ENCODE results near the gene MAGI2.

MAGI2 gene

GRCh38 chr7:78284945-78285344, 1168.5 kb downstream of the MAGI2 start:
- ATAC-seq (replicated peaks): no peak
- Mint-ChIP-seq H3K4me1 (peaks cover 0 to 6% of the 10 kb centered on the region in 2 donors), H3K9me3 (peaks cover 0 to 4% of the 10 kb centered on the region in 2 donors), H3K36me3 (no peaks in the 10 kb centered on the region), H3K4me3 (no peak overlapping the region), H3K27me3 (peaks cover 4 to 6% of the 10 kb centered on the region in 2 donors), H3K27ac (no peak overlapping the region)
- no peak for DNase-seq

DNA sequence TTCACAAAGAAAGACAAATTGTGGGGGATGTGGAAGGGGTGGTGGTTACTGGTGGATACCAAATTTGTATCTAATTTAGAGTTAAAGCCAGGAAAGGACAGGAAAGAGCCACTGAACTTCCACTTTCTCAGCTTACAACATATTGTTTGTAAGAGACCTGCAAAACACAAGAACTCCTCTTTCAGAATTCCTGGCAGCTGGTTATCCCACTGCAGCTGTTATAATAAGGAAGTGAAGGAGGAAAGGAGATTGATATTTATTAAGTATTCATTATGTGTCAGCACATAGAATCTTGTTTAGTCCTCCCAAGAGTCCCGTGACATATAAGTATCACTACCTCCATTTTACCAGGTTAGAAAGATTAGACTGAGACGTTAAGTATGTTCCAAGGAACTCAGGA, 1173.2 kb downstream of the MAGI2 start:
- no peak for DNase-seq
- Mint-ChIP-seq H3K4me3 (no peak overlapping the region), H3K27me3 (no peaks in the 10 kb centered on the region), H3K27ac (no peak overlapping the region), H3K36me3 (no peaks in the 10 kb centered on the region), H3K4me1 (peaks cover 0 to 6% of the 10 kb centered on the region in 2 donors), H3K9me3 (peaks cover 0 to 2% of the 10 kb centered on the region in 2 donors)
- ATAC-seq (replicated peaks): no peak

- Mint-ChIP-seq H3K4me3 (no peak overlapping the region), H3K27ac (no peak overlapping the region)
- DNase-seq: no peak
These were observed 1174.0 kb downstream of the MAGI2 start for GRCh38 chr7:78279457-78279856.

DNA sequence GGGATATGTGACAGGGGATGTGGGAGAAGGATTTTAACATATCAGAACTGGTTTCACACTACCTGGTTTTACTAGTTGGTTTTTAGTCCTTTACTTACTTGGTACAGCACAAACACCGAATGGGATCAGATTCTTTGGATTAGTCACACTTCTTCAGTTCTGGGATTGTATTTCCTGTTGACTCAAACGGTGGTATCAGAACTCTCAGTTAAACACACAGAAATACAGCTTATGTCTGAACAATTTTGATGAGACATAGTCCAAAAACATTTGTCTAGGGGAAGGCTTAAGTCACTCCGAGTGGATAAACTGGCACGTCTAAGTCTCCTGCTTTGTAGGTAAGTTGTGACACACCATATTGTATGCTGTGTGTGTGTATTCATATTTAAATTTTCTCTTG, 1174.4 kb downstream of the MAGI2 start:
- H3K4me1 Mint-ChIP-seq: peaks cover 0 to 6% of the 10 kb centered on the region in 2 donors
- H3K27ac Mint-ChIP-seq: no peak overlapping the region
- H3K9me3 Mint-ChIP-seq: peaks cover 0 to 2% of the 10 kb centered on the region in 2 donors
- DNase-seq: no peak
- H3K27me3 Mint-ChIP-seq: no peaks in the 10 kb centered on the region
- no peak for ATAC-seq (replicated peaks)
- H3K36me3 Mint-ChIP-seq: no peaks in the 10 kb centered on the region
- H3K4me3 Mint-ChIP-seq: no peak overlapping the region

More at GRCh38 chr7:78279457-78279856, 1174.0 kb downstream of the MAGI2 start:
- ATAC-seq (replicated peaks): no peak
- Mint-ChIP-seq H3K27me3 (no peaks in the 10 kb centered on the region), H3K36me3 (no peaks in the 10 kb centered on the region), H3K9me3 (peaks cover 0 to 2% of the 10 kb centered on the region in 2 donors), H3K4me1 (peaks cover 0 to 6% of the 10 kb centered on the region in 2 donors)

DNA sequence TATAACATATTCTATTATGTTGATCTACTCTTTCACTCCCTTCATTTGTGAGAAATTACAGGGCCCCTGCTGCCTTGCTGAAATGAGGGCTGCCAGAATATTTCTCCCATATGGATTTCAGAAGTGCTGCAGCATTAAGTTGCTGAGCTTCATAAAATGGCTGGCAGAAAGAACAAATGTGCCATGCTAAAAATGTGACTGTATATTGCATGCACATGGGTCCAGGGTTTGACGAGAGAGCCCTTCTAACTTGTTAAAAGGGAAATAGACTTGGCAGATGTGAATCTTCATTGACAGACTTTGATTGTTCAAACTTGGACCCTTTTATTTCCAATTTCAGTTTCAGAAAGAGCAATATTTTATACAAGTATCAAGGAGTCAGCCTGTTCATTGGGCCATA, 1186.3 kb downstream of the MAGI2 start:
- H3K4me1 Mint-ChIP-seq: no peaks in the 10 kb centered on the region
- DNase-seq (no peak), ATAC-seq (replicated peaks) (no peak)
- no peak overlapping the region for H3K27ac Mint-ChIP-seq
- no peaks in the 10 kb centered on the region for H3K27me3 Mint-ChIP-seq
- no peaks in the 10 kb centered on the region for H3K36me3 Mint-ChIP-seq
- no peak overlapping the region for H3K4me3 Mint-ChIP-seq
- H3K9me3 Mint-ChIP-seq: peaks cover 8 to 11% of the 10 kb centered on the region in 2 donors

DNA sequence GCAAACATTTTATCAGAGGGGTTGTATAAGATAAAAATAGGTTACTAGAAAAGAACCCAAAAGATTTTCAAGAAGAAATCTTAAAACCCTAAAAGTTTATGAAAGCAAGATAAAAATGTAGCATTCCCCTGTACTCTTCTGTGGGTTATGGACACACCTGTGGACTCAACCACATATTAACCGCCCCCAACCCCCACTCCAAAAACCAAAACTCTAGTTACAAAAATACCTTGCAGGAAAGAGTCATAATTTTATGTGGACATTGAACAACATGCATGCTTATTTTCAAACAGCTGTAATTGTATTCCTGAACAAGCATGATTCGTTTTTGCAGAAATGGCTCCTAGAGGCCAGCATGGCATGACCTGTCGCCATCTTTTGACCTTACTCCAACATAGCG, 1188.0 kb downstream of the MAGI2 start:
- H3K27me3 Mint-ChIP-seq: no peaks in the 10 kb centered on the region
- peaks cover 6 to 8% of the 10 kb centered on the region in 2 donors for H3K9me3 Mint-ChIP-seq
- no peaks in the 10 kb centered on the region for H3K36me3 Mint-ChIP-seq
- no peak overlapping the region for H3K27ac Mint-ChIP-seq
- H3K4me1 Mint-ChIP-seq: no peaks in the 10 kb centered on the region
- DNase-seq (no peak), ATAC-seq (replicated peaks) (no peak)
- H3K4me3 Mint-ChIP-seq: no peak overlapping the region

DNA sequence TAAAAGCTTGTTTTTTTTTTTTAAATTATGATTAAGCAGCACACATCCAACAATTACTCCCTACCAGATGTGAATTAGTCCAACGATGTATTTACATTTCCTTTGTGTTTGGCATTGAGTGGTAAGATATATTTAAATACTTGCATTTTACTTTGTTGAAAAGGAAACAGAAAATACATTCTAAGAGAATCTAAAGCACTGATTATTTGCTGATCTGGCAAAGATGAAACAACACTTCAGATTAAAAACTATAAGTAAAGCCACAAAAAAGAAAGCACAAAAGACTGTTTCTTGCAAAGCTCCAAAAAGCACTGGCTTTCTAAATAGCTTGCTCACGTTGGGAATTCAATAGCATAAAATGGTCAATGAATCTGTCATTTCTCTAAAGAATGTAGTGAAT, 1188.4 kb downstream of the MAGI2 start:
- Mint-ChIP-seq H3K4me1 (no peaks in the 10 kb centered on the region), H3K27ac (no peak overlapping the region), H3K27me3 (no peaks in the 10 kb centered on the region), H3K36me3 (no peaks in the 10 kb centered on the region), H3K9me3 (peaks cover 2 to 4% of the 10 kb centered on the region in 2 donors), H3K4me3 (no peak overlapping the region)
- ATAC-seq (replicated peaks) (no peak), DNase-seq (no peak)

- no peak overlapping the region for H3K4me3 Mint-ChIP-seq
- no peak for DNase-seq
- H3K4me1 Mint-ChIP-seq: no peaks in the 10 kb centered on the region
- no peaks in the 10 kb centered on the region for H3K36me3 Mint-ChIP-seq
- ATAC-seq (replicated peaks): no peak
- no peak overlapping the region for H3K27ac Mint-ChIP-seq
- H3K9me3 Mint-ChIP-seq: peaks cover 0 to 1% of the 10 kb centered on the region in 2 donors
- no peaks in the 10 kb centered on the region for H3K27me3 Mint-ChIP-seq
These were observed 1189.4 kb downstream of the MAGI2 start for GRCh38 chr7:78264105-78264504.

DNA sequence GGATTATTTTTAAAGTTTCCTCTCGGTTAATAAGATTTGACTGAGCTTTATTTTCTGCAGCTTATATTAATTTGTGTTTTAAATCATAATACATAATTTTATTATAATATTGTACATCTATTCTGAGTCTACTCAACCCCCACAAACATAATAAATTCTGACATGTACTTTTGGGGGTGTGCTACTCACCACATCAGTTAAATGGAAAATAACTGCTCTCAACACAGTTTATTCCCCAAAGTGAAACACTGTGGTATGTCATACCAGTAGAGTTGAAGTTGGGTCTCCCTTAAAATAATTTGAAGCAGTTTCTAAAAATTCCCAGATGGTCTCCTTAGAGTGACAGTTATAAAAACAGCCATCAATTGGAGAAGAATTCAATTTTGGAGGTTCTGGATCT, 1191.7 kb downstream of the MAGI2 start:
- no peak overlapping the region for H3K27ac Mint-ChIP-seq
- H3K9me3 Mint-ChIP-seq: peaks cover 0 to 1% of the 10 kb centered on the region in 2 donors
- no peak overlapping the region for H3K4me3 Mint-ChIP-seq
- no peak for DNase-seq
- H3K27me3 Mint-ChIP-seq: no peaks in the 10 kb centered on the region
- H3K36me3 Mint-ChIP-seq: no peaks in the 10 kb centered on the region
- no peaks in the 10 kb centered on the region for H3K4me1 Mint-ChIP-seq
- no peak for ATAC-seq (replicated peaks)

- ATAC-seq (replicated peaks) (no peak), DNase-seq (no peak)
- peaks cover 0 to 1% of the 10 kb centered on the region in 2 donors for H3K9me3 Mint-ChIP-seq
- no peak overlapping the region for H3K27ac Mint-ChIP-seq
- no peak overlapping the region for H3K4me3 Mint-ChIP-seq
- H3K4me1 Mint-ChIP-seq: no peaks in the 10 kb centered on the region
- no peaks in the 10 kb centered on the region for H3K36me3 Mint-ChIP-seq
- H3K27me3 Mint-ChIP-seq: no peaks in the 10 kb centered on the region
These were observed 1192.2 kb downstream of the MAGI2 start for GRCh38 chr7:78261302-78261701.

GRCh38 chr7:78260826-78261225, 1192.6 kb downstream of the MAGI2 start:
- Mint-ChIP-seq H3K4me1 (no peaks in the 10 kb centered on the region), H3K27me3 (no peaks in the 10 kb centered on the region)

GRCh38 chr7:78254726-78255055, 1198.8 kb downstream of the MAGI2 start:
- Mint-ChIP-seq H3K27me3 (no peaks in the 10 kb centered on the region), H3K27ac (no peak overlapping the region), H3K4me1 (no peaks in the 10 kb centered on the region), H3K9me3 (peaks cover 0 to 1% of the 10 kb centered on the region in 2 donors), H3K36me3 (no peaks in the 10 kb centered on the region), H3K4me3 (no peak overlapping the region)
- DNase-seq (no peak), ATAC-seq (replicated peaks) (no peak)

More at GRCh38 chr7:78260826-78261225, 1192.6 kb downstream of the MAGI2 start:
- DNase-seq (no peak), ATAC-seq (replicated peaks) (no peak)
- H3K9me3 Mint-ChIP-seq: no peaks in the 10 kb centered on the region
- H3K4me3 Mint-ChIP-seq: no peak overlapping the region
- H3K27ac Mint-ChIP-seq: no peak overlapping the region
- H3K36me3 Mint-ChIP-seq: no peaks in the 10 kb centered on the region

GRCh38 chr7:78253850-78254725, 1199.4 kb downstream of the MAGI2 start:
- H3K4me1 Mint-ChIP-seq: no peaks in the 10 kb centered on the region
- H3K27me3 Mint-ChIP-seq: no peaks in the 10 kb centered on the region
- no peak overlapping the region for H3K4me3 Mint-ChIP-seq
- H3K9me3 Mint-ChIP-seq: peaks cover 0 to 1% of the 10 kb centered on the region in 2 donors
- H3K27ac Mint-ChIP-seq: no peak overlapping the region
- no peak for ATAC-seq (replicated peaks)
- DNase-seq: no peak
- H3K36me3 Mint-ChIP-seq: no peaks in the 10 kb centered on the region

- H3K27me3 Mint-ChIP-seq: no peaks in the 10 kb centered on the region
- DNase-seq: no peak
- no peak overlapping the region for H3K4me3 Mint-ChIP-seq
- ATAC-seq (replicated peaks): no peak
- H3K36me3 Mint-ChIP-seq: peaks cover 0 to 3% of the 10 kb centered on the region in 2 donors
- H3K27ac Mint-ChIP-seq: no peak overlapping the region
- peaks cover 9 to 20% of the 10 kb centered on the region in 2 donors for H3K9me3 Mint-ChIP-seq
- H3K4me1 Mint-ChIP-seq: no peaks in the 10 kb centered on the region
These were observed 1204.6 kb downstream of the MAGI2 start for GRCh38 chr7:78248867-78249266.

GRCh38 chr7:78247910-78248689, 1205.4 kb downstream of the MAGI2 start:
- H3K4me1 Mint-ChIP-seq: no peaks in the 10 kb centered on the region
- H3K4me3 Mint-ChIP-seq: no peak overlapping the region
- no peaks in the 10 kb centered on the region for H3K27me3 Mint-ChIP-seq
- no peak for DNase-seq
- peaks cover 9 to 20% of the 10 kb centered on the region in 2 donors for H3K9me3 Mint-ChIP-seq
- peaks cover 0 to 3% of the 10 kb centered on the region in 2 donors for H3K36me3 Mint-ChIP-seq
- no peak overlapping the region for H3K27ac Mint-ChIP-seq
- ATAC-seq (replicated peaks): no peak
